ENCODE results near the gene PPARG.

DNA sequence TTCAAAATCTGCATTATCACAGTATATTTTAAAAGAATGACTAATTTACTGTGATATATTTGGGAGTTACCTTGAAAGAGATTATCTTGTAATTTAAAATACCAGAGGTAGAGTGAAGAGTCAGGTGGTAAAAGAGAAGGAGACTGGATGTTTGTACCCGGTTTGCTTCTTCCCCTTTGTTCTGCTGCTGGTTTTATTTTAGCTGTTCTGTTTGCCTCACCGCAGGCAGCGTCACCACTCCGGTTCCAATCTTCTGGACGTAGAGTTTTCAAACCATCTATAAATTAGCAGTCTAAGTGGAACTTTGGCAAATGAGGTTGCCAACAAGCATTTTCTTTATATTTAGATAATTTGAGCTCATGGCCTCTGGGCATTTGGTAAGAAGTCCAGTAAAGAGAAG, 38.2 kb downstream of the PPARG start:
- TF ChIP-seq CTCF (IDR thresholded peaks at IDR 0.05) (no peak), EP300 (IDR thresholded peaks at IDR 0.05) (no peak), POLR2A (IDR thresholded peaks at IDR 0.05) (no peak)
